H1 (cell line): ENCODE results near the gene ARSI. TPM values are rescaled to one million over a fixed set of nuclear protein-coding genes. Genes with fewer than 3 reads are reported as not detected.

Experiments
- CTCF ChIA-PET: fragments of 300-600 bp; sonication (Branson Sonifier 250); formaldehyde crosslinking; loops from one replicate; lab custom pipeline; 2021; ENCODE audit not compliant: partially characterized antibody; lab: Charles Lee
- POLR2A ChIA-PET: fragments of 300-600 bp; sonication (Branson Sonifier 250); formaldehyde crosslinking; loops from one replicate; lab custom pipeline; 2021; ENCODE audit warnings: inconsistent platforms; ENCODE audit not compliant: partially characterized antibody; lab: Charles Lee
- DNase-seq, 2 experiments: peaks; one replicate each; pipeline versions ENCODE4 v3.0.0 to v3.0.0-alpha.2; 2010 to 2022; ENCODE audit warnings: low spot score in 2 of 2, low read depth in 1 of 2, mixed read lengths in 1 of 2
- FAIRE-seq: peaks from 2 replicates; lab custom pipeline; 2011; peaks lifted over from hg19 to GRCh38; lab: Jason Lieb, UNC
- H2AFZ ChIP-seq: 2 replicates; pipeline ENCODE4 v1.8.1; 2012; ENCODE audit warnings: low read length, inconsistent platforms
- H2AK5ac ChIP-seq: 2 replicates; pipeline ENCODE4 v1.6.1; 2013; ENCODE audit warnings: low read depth, low read length
- H2BK120ac ChIP-seq: replicated peaks from 2 replicates; pipeline ENCODE3; 2013; ENCODE audit warnings: low read depth, low read length, inconsistent platforms
- H2BK12ac ChIP-seq: 2 replicates; pipeline ENCODE4 v1.6.1; 2013; ENCODE audit warnings: low read depth, low read length
- H2BK15ac ChIP-seq: 2 replicates; pipeline ENCODE4 v1.6.1; 2013; ENCODE audit warnings: low read length
- H2BK20ac ChIP-seq: 2 replicates; pipeline ENCODE4 v1.6.1; 2013; ENCODE audit warnings: low read length
- H2BK5ac ChIP-seq: 2 replicates; pipeline ENCODE4 v1.6.1; 2013; ENCODE audit warnings: low read depth, low read length
- H3K14ac ChIP-seq: 2 replicates; pipeline ENCODE4 v1.6.1; 2013; ENCODE audit warnings: inconsistent platforms; ENCODE audit not compliant: insufficient read length
- H3K18ac ChIP-seq: 2 replicates; pipeline ENCODE4 v1.6.1; 2013; ENCODE audit warnings: low read length; ENCODE audit errors: extremely low read depth
- H3K23ac ChIP-seq: 2 replicates; pipeline ENCODE4 v1.6.1; 2013; ENCODE audit warnings: inconsistent platforms; ENCODE audit not compliant: insufficient read length
- H3K23me2 ChIP-seq: 2 replicates; pipeline ENCODE4 v1.6.1; 2013; ENCODE audit warnings: low read depth, low read length
- H3K27ac ChIP-seq: 2 replicates; pipeline ENCODE4 v1.6.1; 2011; ENCODE audit warnings: low read depth, low read length, inconsistent platforms
- H3K27me3 ChIP-seq, 4 experiments: replicated peaks in 1 of 4; 1 replicate in 1 of 4; 2 replicates in 3 of 4; pipeline versions ENCODE4 v1.6.1 to v1.8.1; 2011 to 2013; ENCODE audit warnings: low read length in 3 of 4, mild to moderate bottlenecking in 3 of 4, inconsistent platforms in 2 of 4, mixed read lengths in 2 of 4, moderate library complexity in 1 of 4; ENCODE audit not compliant: control insufficient read depth in 3 of 4, insufficient read depth in 3 of 4; ENCODE audit errors: extremely low read depth in 1 of 4
- H3K36me3 ChIP-seq, 4 experiments: 2 replicates each; pipeline versions ENCODE4 v1.6.1 to v1.8.1; 2011 to 2013; ENCODE audit warnings: mild to moderate bottlenecking in 4 of 4, low read length in 3 of 4, moderate library complexity in 2 of 4, control low read depth in 1 of 4, inconsistent platforms in 1 of 4; ENCODE audit not compliant: insufficient read depth in 4 of 4, control insufficient read depth in 2 of 4
- H3K4ac ChIP-seq: replicated peaks from 2 replicates; pipeline ENCODE3; 2013; ENCODE audit warnings: low read length, low read depth, mixed read lengths, inconsistent platforms; ENCODE audit not compliant: insufficient read length
- H3K4me1 ChIP-seq, 4 experiments: replicated peaks in 1 of 4; 1 replicate in 1 of 4; 2 replicates in 3 of 4; pipeline versions ENCODE4 v1.6.1 to v1.8.1; 2011 to 2013; ENCODE audit warnings: low read length in 3 of 4, inconsistent platforms in 2 of 4, mixed read lengths in 1 of 4; ENCODE audit not compliant: insufficient read depth in 4 of 4, control insufficient read depth in 3 of 4
- H3K4me2 ChIP-seq, 2 experiments: 2 replicates each; pipeline versions ENCODE4 v1.6.1 to v1.8.1; 2011 to 2013; ENCODE audit warnings: low read depth in 2 of 2, low read length in 2 of 2, control low read depth in 1 of 2, inconsistent platforms in 1 of 2, mild to moderate bottlenecking in 1 of 2; ENCODE audit not compliant: insufficient read depth in 1 of 2
- H3K4me3 ChIP-seq, 4 experiments: fragments of 200-600, 300-600 bp in 1 of 4; sonication (generic), shearing (Covaris generic), sonication (Bioruptor Twin) in 1 of 4; 2 replicates each; pipeline versions ENCODE4 v1.5.1 to v1.8.1; 2011 to 2016; ENCODE audit warnings: low read length in 4 of 4, low read depth in 3 of 4, control low read depth in 2 of 4, inconsistent platforms in 2 of 4, mild to moderate bottlenecking in 2 of 4, mixed read lengths in 1 of 4, moderate library complexity in 1 of 4; ENCODE audit not compliant: insufficient read depth in 2 of 4; ENCODE audit errors: extremely low read depth in 1 of 4
- H3K56ac ChIP-seq: replicated peaks from 2 replicates; pipeline ENCODE3; 2013; ENCODE audit warnings: low read depth, mild to moderate bottlenecking, mixed read lengths, low read length, inconsistent platforms; ENCODE audit not compliant: insufficient read length
- H3K79me1 ChIP-seq: 2 replicates; pipeline ENCODE4 v1.6.1; 2013; ENCODE audit warnings: low read depth, low read length, control low read depth
- H3K79me2 ChIP-seq, 2 experiments: 2 replicates each; pipeline versions ENCODE4 v1.6.1 to v1.8.1; 2012 to 2013; ENCODE audit warnings: low read length in 2 of 2, mild to moderate bottlenecking in 2 of 2, inconsistent platforms in 1 of 2; ENCODE audit not compliant: insufficient read depth in 2 of 2, control insufficient read depth in 1 of 2
- H3K9ac ChIP-seq, 4 experiments: replicated peaks in 1 of 4; 1 replicate in 1 of 4; 2 replicates in 3 of 4; pipeline versions ENCODE4 v1.6.1 to v1.8.1; 2011 to 2013; ENCODE audit warnings: low read depth in 3 of 4, low read length in 3 of 4, control low read depth in 2 of 4, mild to moderate bottlenecking in 2 of 4, moderate library complexity in 2 of 4, inconsistent platforms in 1 of 4; ENCODE audit errors: extremely low read depth in 1 of 4
- H3K9me3 ChIP-seq, 2 experiments: 2 replicates each; pipeline versions ENCODE4 v1.6.1 to v1.8.1; 2012 to 2013; ENCODE audit warnings: mild to moderate bottlenecking in 2 of 2, moderate library complexity in 2 of 2, control low read depth in 1 of 2, inconsistent platforms in 1 of 2, low read depth in 1 of 2, low read length in 1 of 2, mixed read lengths in 1 of 2; ENCODE audit not compliant: insufficient read depth in 2 of 2
- H4K20me1 ChIP-seq, 2 experiments: replicated peaks in 1 of 2; 2 replicates each; pipeline versions ENCODE3 to v1.8.1; 2011 to 2013; ENCODE audit warnings: inconsistent platforms in 2 of 2, low read length in 2 of 2, mild to moderate bottlenecking in 1 of 2; ENCODE audit not compliant: insufficient read depth in 2 of 2, control insufficient read depth in 1 of 2
- H4K5ac ChIP-seq: 2 replicates; pipeline ENCODE4 v1.6.1; 2013; ENCODE audit warnings: low read length, low read depth, mixed read lengths, inconsistent platforms; ENCODE audit not compliant: insufficient read length
- H4K8ac ChIP-seq: 2 replicates; pipeline ENCODE4 v1.8.0; 2013; ENCODE audit warnings: mild to moderate bottlenecking, moderate library complexity, low read length, inconsistent platforms; ENCODE audit not compliant: insufficient read depth; ENCODE audit errors: extremely low read depth
- H4K91ac ChIP-seq: replicated peaks from 2 replicates; pipeline ENCODE3; 2013; ENCODE audit warnings: low read length, mixed read lengths, inconsistent platforms; ENCODE audit not compliant: insufficient read length
- E2F6 ChIP-seq: IDR thresholded peaks from 2 replicates; pipeline ENCODE4 v1.6.1; 2012; ENCODE audit warnings: inconsistent platforms
- KDM1A ChIP-seq: fragments of 200-600, 300-600 bp; sonication (generic); IDR thresholded peaks from 2 replicates; pipeline ENCODE4 v1.7.1; 2016; ENCODE audit warnings: mild to moderate bottlenecking, low read length, borderline replicate concordance
- PHF8 ChIP-seq: fragments of 200-600 bp; sonication (generic); conservative IDR thresholded peaks from 2 replicates; pipeline ENCODE4 v1.7.1; 2012; ENCODE audit warnings: low read depth, mild to moderate bottlenecking, inconsistent platforms, low read length, moderate library complexity
- SIRT6 ChIP-seq: IDR thresholded peaks from one replicate; pipeline ENCODE4 v1.7.1; 2012; ENCODE audit warnings: low read length, inconsistent platforms
- SIX5 ChIP-seq: IDR thresholded peaks from 2 replicates; pipeline ENCODE4 v1.6.1; 2011; ENCODE audit warnings: mild to moderate bottlenecking, low read depth, low read length
- SP4 ChIP-seq: IDR thresholded peaks from 2 replicates; pipeline ENCODE4 v1.6.1; 2012; ENCODE audit warnings: low read length, inconsistent platforms
- TAF7 ChIP-seq: optimal IDR thresholded peaks from 2 replicates; pipeline ENCODE3; 2011; ENCODE audit warnings: low read depth, mild to moderate bottlenecking, inconsistent platforms, low read length, moderate library complexity, borderline replicate concordance
- TEAD4 ChIP-seq: IDR thresholded peaks from 2 replicates; pipeline ENCODE4 v1.6.1; 2012; ENCODE audit warnings: low read depth, low read length, inconsistent platforms, mixed read lengths
- WGBS, 2 experiments: shearing (Covaris generic) in 1 of 2; methylation state at CpG; one replicate each; pipeline versions ENCODE4 v1.1.6 to v1.1.7; 2013 to 2015; ENCODE audit warnings: low lambda C conversion rate in 2 of 2, mixed read lengths in 2 of 2, inconsistent platforms in 1 of 2, low coverage in 1 of 2, missing lambda C conversion rate in 1 of 2; ENCODE audit not compliant: insufficient replicate concordance in 2 of 2, insufficient coverage in 1 of 2, insufficient read length in 1 of 2; ENCODE audit errors: extremely low coverage in 1 of 2, missing lambda C conversion rate in 1 of 2; 5-methylcytosine and 5-hydroxymethylcytosine counted together
- polyA plus RNA-seq, 7 experiments: library from polyadenylated mRNA; depleted of rRNA in 3 of 7; stranded (reverse) in 5 of 7; unstranded in 2 of 7; fragments of >200 nt in 5 of 7; fragments of 200-250 nt in 2 of 7; gene quantifications; 1 replicate in 5 of 7; 2 replicates in 1 of 7; 4 replicates in 1 of 7; pipeline versions ENCODE4 v1.2.1 to v1.2.3, GENCODE V29; 2011 to 2013; ENCODE audit warnings: missing spikeins in 2 of 7, mixed read lengths in 2 of 7
- total RNA-seq: library from RNA; stranded (reverse); fragmentation: NEBNext Ultra II Directional; extraction: Animal tissue kit (Norgen Biotek cat#: 25700); gene quantifications from 2 replicates; pipeline ENCODE4 v1.2.1, GENCODE V29; 2021
- TF ChIP-seq, protein P1 (sequence below): IDR thresholded peaks from 2 replicates; pipeline ENCODE4 v1.6.1; 2012; ENCODE audit warnings: inconsistent platforms

ARSI gene
- total and polyA plus RNA-seq, 2 of the 8 experiments (the other 6 are each of a cell fraction or from before 2014, with no cell fraction given), result 4.5 to 6.7 TPM

GRCh38 chr5:150312518-150312917 lies 9.8 kb upstream of the ARSI start:
- Histone ChIP-seq H2BK15ac (no peak overlapping the region), H2AK5ac (no peak overlapping the region), H3K79me1 (no peaks in the 10 kb centered on the region), H3K4me1 (peaks cover 0 to 3% (median 0%) of the 10 kb centered on the region in 4 experiments; a peak in 1 of 7 replicates), H3K4me3 (no peak overlapping the region), H4K8ac (no peak overlapping the region), H3K79me2 (no peaks in the 10 kb centered on the region), H3K27me3 (no peaks in the 10 kb centered on the region), H3K4me2 (no peak overlapping the region), H3K4ac (no peak overlapping the region), H2AFZ (no peak overlapping the region), H3K9me3 (no peaks in the 10 kb centered on the region), H4K5ac (no peak overlapping the region), H3K23ac (no peak overlapping the region), H3K14ac (no peak overlapping the region), H3K18ac (no peak overlapping the region), H2BK20ac (no peak overlapping the region), H4K91ac (no peak overlapping the region), H3K56ac (no peak overlapping the region), H3K27ac (no peak overlapping the region), H3K9ac (no peak overlapping the region), H4K20me1 (no peaks in the 10 kb centered on the region), H2BK5ac (no peak overlapping the region), H3K36me3 (no peaks in the 10 kb centered on the region), H2BK120ac (no peak overlapping the region), H2BK12ac (no peak overlapping the region), H3K23me2 (no peaks in the 10 kb centered on the region)
- no peak for DNase-seq
- ChIA-PET POLR2A (no interaction called here), CTCF (interaction anchor here (0.9 to 2.8 kb wide), 3 partner anchors 8 to 39 kb away, joined by 3 to 6 read pairs (median 5); partner anchors contain the start of gene ARSI)
- WGBS, 2 experiments, result 89% methylated on average over 6 of the region's 6 CpGs; no CpG with 5 or more reads in 1 of the 2 experiments
- TF ChIP-seq SP4, result no peak
- no peak for TF ChIP-seq KDM1A
- TF ChIP-seq TEAD4, result no peak
- TF ChIP-seq, protein P1, sequence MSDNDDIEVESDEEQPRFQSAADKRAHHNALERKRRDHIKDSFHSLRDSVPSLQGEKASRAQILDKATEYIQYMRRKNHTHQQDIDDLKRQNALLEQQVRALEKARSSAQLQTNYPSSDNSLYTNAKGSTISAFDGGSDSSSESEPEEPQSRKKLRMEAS, result no peak
- no peak for TF ChIP-seq TAF7
- TF ChIP-seq SIRT6, result no peak
- no peak for TF ChIP-seq E2F6
- TF ChIP-seq PHF8, result no peak
- TF ChIP-seq SIX5, result no peak
- FAIRE-seq, result no peak
